ENCODE measurements around the gene XPA. TPM values are rescaled to one million over a fixed set of nuclear protein-coding genes. Genes with fewer than 3 reads are reported as not detected.

The XPA gene
- total RNA-seq, 4 donors from 2014 or later, result 16.6 to 27.8 (median 20.0) TPM

DNA sequence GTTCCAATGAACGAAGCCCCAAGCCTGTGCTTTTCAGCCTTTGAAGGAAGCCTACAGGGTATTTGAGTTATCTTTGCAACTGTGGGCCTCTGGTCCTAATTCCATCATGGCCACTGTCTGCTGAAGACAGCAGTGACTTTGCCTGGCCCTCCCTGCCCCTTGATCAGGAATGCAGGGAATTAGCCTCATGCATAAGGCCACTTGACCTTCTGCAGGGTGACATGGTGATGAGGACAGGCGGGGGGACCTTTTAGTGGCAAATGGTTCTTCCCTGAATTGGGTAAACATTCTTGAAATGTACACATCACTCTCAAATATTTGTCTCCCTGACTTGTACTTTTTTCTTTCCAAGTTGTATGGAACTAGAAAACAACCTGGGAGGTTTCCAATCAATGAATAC lies 25.2 kb upstream of the XPA start:
- 49 to 72% methylated on average over 2 of the region's 2 CpGs for WGBS, 2 donors

DNA sequence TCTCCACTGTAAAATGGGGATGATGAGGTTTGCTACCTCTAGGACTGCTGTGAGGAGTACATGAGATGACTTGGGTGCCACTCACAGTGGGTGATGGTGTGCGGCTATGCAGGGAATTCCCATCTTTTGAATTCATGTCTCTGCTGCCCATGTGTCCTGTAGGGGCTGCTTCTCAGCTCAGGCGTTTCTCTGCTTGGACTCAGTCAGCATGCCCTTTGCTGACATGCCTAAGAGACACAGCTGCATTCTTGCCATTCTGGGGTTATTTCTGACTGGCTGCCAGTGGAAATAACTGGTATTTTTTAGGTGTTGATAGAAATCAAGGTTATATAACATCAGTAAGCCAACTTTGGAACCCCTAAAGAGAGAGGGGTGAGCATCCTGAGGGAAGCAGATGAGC lies 24.3 kb upstream of the XPA start:
- H3K27ac ChIP-seq, result no peak overlapping the region
- no peaks in the 10 kb centered on the region for H3K36me3 ChIP-seq
- no peaks in the 10 kb centered on the region for H3K27me3 ChIP-seq
- no peaks in the 10 kb centered on the region for H3K4me1 ChIP-seq
- TF ChIP-seq POLR2A (IDR thresholded peaks at IDR 0.05), result no peak
- no peak for TF ChIP-seq EP300 (IDR thresholded peaks at IDR 0.05)
- TF ChIP-seq, protein P1, sequence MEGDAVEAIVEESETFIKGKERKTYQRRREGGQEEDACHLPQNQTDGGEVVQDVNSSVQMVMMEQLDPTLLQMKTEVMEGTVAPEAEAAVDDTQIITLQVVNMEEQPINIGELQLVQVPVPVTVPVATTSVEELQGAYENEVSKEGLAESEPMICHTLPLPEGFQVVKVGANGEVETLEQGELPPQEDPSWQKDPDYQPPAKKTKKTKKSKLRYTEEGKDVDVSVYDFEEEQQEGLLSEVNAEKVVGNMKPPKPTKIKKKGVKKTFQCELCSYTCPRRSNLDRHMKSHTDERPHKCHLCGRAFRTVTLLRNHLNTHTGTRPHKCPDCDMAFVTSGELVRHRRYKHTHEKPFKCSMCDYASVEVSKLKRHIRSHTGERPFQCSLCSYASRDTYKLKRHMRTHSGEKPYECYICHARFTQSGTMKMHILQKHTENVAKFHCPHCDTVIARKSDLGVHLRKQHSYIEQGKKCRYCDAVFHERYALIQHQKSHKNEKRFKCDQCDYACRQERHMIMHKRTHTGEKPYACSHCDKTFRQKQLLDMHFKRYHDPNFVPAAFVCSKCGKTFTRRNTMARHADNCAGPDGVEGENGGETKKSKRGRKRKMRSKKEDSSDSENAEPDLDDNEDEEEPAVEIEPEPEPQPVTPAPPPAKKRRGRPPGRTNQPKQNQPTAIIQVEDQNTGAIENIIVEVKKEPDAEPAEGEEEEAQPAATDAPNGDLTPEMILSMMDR (IDR thresholded peaks at IDR 0.05), result no peak
- H3K4me3 ChIP-seq, result no peak overlapping the region
- H3K9me3 ChIP-seq, result peaks cover 0 to 9% (median 0%) of the 10 kb centered on the region in 4 donors
- 68 to 73% methylated on average over 2 of the region's 2 CpGs for WGBS, 2 donors
- no peak for DNase-seq (ENCODE audit: low spot score in 2 of 2)

More for the DNA sequence above, 25.2 kb upstream of the XPA start:
- DNase-seq (ENCODE audit: low spot score in 2 of 2), result no peak
- no peak for TF ChIP-seq EP300 (IDR thresholded peaks at IDR 0.05)
- no peak for TF ChIP-seq POLR2A (IDR thresholded peaks at IDR 0.05)
- TF ChIP-seq, protein P1 (IDR thresholded peaks at IDR 0.05), result no peak
- Histone ChIP-seq H3K4me3 (no peak overlapping the region), H3K36me3 (no peaks in the 10 kb centered on the region), H3K27ac (no peak overlapping the region), H3K9me3 (peaks cover 0 to 9% (median 0%) of the 10 kb centered on the region in 4 donors), H3K27me3 (no peaks in the 10 kb centered on the region), H3K4me1 (no peaks in the 10 kb centered on the region)

DNA sequence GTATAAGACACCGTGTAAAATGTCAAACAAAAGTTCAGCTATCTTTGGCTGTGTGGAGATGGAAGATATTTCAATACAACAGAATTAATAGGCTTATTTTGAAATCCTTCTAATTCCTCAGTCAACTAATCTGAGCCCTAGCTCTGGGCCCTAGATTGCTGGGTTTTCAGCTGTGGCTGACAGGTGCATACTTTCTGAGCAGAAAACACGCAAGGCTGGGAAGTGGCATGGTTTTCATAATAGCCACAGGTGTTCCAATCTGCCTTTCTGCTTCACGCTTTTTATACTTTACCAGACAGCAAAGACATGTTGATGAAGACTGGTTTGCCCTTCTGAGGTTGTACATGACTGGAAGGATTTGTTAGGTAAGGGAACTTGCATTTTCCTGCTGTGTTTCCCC lies 20.7 kb upstream of the XPA start:
- TF ChIP-seq, protein P1 (IDR thresholded peaks at IDR 0.05), result no peak
- TF ChIP-seq EP300 (IDR thresholded peaks at IDR 0.05) (no peak), POLR2A (IDR thresholded peaks at IDR 0.05) (no peak)
- H3K36me3 ChIP-seq, result no peaks in the 10 kb centered on the region
- H3K4me1 ChIP-seq, result no peaks in the 10 kb centered on the region
- H3K27ac ChIP-seq, result no peak overlapping the region
- no peak overlapping the region for H3K4me3 ChIP-seq
- H3K27me3 ChIP-seq, result no peaks in the 10 kb centered on the region
- DNase-seq (ENCODE audit: low spot score in 2 of 2), result no peak
- 64 to 75% methylated on average over 3 of the region's 3 CpGs for WGBS, 2 donors
- peaks cover 0 to 9% (median 0%) of the 10 kb centered on the region in 4 donors for H3K9me3 ChIP-seq

DNA sequence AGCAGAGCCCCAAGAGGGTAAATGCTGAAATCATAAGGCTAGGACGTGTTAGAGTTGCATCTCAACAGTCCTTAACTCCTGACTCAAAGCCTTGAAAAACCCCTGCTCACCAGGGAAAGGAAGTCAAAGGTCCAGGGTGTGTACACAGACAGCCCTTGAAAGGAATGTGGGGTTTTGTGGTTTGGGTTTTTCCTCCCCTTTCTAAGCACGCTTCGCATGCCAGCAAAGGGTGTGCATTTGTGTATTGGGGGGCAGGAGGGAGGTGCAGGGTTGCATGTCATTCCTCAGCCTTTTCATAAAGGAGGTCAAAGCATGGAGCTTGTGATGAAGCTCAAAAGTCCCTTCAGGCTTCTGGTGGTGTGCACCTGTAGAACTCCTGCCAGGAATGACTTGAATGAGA lies 17.3 kb upstream of the XPA start:
- Histone ChIP-seq H3K27ac (no peak overlapping the region), H3K4me3 (no peak overlapping the region), H3K27me3 (peaks cover 0 to 7% of the 10 kb centered on the region in 2 donors), H3K36me3 (no peaks in the 10 kb centered on the region), H3K9me3 (no peaks in the 10 kb centered on the region), H3K4me1 (peaks cover 0 to 7% (median 5%) of the 10 kb centered on the region in 4 donors)
- TF ChIP-seq EP300 (IDR thresholded peaks at IDR 0.05) (no peak), POLR2A (IDR thresholded peaks at IDR 0.05) (no peak)
- TF ChIP-seq, protein P1 (IDR thresholded peaks at IDR 0.05), result no peak
- no peak for DNase-seq (ENCODE audit: low spot score in 2 of 2)
- 37 to 45% methylated on average over 3 of the region's 3 CpGs for WGBS, 2 donors

DNA sequence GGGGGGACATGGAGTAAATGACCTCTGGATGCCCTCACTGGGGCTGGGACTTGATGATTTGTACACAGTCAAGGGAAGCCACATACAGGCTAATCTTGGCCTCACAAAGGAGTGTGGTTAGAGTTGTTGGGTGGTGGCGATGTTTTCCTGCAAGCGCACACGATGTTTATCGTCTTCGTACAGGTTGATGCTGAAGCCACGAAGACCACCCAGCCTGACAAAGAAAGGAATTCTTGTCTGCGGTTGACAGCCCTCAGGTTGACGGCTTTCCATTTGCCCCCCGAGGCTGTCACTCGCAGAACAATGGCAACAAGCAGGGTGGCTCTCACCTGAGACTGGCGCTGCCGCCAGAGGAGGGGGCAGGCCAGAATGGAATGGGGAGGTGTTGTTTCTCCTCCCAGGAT lies 14.1 kb upstream of the XPA start:
- peaks cover 0 to 7% (median 5%) of the 10 kb centered on the region in 4 donors for H3K4me1 ChIP-seq
- TF ChIP-seq EP300 (IDR thresholded peaks at IDR 0.05) (no peak), POLR2A (IDR thresholded peaks at IDR 0.05) (no peak)
- TF ChIP-seq, protein P1 (IDR thresholded peaks at IDR 0.05), result no peak
- 27% methylated on average over 12 of the region's 12 CpGs for WGBS, 2 donors
- no peak overlapping the region for H3K27ac ChIP-seq
- H3K4me3 ChIP-seq, result no peak overlapping the region
- peaks cover 0 to 9% of the 10 kb centered on the region in 2 donors for H3K27me3 ChIP-seq
- H3K36me3 ChIP-seq, result no peaks in the 10 kb centered on the region
- DNase-seq (ENCODE audit: low spot score in 2 of 2), result no peak
- H3K9me3 ChIP-seq, result no peaks in the 10 kb centered on the region
